Measurements from ENCODE around the gene RINT1.

Gene RINT1

DNA sequence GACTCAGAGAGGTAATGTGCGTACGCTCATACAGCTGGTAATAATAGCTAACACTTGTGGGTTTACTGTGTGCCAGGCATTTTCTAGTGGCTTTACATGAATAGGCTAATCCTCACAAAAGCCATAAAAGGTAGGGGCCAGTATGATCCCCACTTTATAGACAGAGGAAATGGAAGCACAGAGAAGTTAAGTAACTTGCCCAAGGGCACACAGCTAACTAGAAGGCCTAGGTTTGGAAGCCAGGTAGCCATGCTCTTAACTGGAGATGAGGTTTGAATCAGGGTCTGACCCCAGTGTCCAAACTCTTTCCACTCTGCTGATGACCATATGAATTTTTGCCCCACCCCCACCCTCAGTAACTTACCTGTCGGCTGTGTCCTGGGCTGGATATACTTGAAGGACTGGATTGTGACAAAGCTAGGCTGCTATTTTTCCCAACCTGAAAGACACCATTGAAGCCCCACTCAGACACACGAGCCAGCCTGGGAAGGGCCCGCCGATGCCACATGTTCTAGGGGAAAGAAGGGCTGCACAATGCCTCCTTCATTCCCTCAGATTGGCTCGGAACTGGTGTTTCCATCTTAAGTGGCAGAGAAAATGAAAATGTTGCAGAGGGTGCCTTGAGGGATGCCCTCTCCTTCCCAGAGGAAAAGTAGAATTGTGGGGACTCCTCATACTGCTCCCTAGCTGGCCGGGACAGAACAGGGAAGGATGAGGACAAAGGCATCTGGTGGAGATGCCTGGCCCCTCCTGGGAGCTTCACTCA is 78.3 kb downstream of the RINT1 start:
- Histone ChIP-seq H3K27me3 (ENCODE audit: insufficient read depth, poor library complexity, severe bottlenecking) (no peaks in the 10 kb centered on the region), H3K27ac (replicated peaks) (no peak overlapping the region), H3K4me3 (replicated peaks; ENCODE audit: insufficient read depth, low read length) (no peak overlapping the region)
- no peak for DNase-seq (ENCODE audit: low read depth in 1 of 2, low spot score in 1 of 2)
- TF ChIP-seq GABPA (IDR thresholded peaks at IDR 0.05; ENCODE audit: low read depth) (no peak), POLR2AphosphoS5 (IDR thresholded peaks at IDR 0.05; ENCODE audit: low read depth) (no peak), SPI1 (IDR thresholded peaks at IDR 0.05; ENCODE audit: borderline replicate concordance, low read depth) (no peak)
- TF ChIP-seq, protein P1, sequence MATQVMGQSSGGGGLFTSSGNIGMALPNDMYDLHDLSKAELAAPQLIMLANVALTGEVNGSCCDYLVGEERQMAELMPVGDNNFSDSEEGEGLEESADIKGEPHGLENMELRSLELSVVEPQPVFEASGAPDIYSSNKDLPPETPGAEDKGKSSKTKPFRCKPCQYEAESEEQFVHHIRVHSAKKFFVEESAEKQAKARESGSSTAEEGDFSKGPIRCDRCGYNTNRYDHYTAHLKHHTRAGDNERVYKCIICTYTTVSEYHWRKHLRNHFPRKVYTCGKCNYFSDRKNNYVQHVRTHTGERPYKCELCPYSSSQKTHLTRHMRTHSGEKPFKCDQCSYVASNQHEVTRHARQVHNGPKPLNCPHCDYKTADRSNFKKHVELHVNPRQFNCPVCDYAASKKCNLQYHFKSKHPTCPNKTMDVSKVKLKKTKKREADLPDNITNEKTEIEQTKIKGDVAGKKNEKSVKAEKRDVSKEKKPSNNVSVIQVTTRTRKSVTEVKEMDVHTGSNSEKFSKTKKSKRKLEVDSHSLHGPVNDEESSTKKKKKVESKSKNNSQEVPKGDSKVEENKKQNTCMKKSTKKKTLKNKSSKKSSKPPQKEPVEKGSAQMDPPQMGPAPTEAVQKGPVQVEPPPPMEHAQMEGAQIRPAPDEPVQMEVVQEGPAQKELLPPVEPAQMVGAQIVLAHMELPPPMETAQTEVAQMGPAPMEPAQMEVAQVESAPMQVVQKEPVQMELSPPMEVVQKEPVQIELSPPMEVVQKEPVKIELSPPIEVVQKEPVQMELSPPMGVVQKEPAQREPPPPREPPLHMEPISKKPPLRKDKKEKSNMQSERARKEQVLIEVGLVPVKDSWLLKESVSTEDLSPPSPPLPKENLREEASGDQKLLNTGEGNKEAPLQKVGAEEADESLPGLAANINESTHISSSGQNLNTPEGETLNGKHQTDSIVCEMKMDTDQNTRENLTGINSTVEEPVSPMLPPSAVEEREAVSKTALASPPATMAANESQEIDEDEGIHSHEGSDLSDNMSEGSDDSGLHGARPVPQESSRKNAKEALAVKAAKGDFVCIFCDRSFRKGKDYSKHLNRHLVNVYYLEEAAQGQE (IDR thresholded peaks at IDR 0.05; ENCODE audit: insufficient replicate concordance, low read depth) = no peak
- TF ChIP-seq, protein P2, sequence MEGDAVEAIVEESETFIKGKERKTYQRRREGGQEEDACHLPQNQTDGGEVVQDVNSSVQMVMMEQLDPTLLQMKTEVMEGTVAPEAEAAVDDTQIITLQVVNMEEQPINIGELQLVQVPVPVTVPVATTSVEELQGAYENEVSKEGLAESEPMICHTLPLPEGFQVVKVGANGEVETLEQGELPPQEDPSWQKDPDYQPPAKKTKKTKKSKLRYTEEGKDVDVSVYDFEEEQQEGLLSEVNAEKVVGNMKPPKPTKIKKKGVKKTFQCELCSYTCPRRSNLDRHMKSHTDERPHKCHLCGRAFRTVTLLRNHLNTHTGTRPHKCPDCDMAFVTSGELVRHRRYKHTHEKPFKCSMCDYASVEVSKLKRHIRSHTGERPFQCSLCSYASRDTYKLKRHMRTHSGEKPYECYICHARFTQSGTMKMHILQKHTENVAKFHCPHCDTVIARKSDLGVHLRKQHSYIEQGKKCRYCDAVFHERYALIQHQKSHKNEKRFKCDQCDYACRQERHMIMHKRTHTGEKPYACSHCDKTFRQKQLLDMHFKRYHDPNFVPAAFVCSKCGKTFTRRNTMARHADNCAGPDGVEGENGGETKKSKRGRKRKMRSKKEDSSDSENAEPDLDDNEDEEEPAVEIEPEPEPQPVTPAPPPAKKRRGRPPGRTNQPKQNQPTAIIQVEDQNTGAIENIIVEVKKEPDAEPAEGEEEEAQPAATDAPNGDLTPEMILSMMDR (IDR thresholded peaks at IDR 0.05; ENCODE audit: insufficient read depth, low read length) = no peak

DNA sequence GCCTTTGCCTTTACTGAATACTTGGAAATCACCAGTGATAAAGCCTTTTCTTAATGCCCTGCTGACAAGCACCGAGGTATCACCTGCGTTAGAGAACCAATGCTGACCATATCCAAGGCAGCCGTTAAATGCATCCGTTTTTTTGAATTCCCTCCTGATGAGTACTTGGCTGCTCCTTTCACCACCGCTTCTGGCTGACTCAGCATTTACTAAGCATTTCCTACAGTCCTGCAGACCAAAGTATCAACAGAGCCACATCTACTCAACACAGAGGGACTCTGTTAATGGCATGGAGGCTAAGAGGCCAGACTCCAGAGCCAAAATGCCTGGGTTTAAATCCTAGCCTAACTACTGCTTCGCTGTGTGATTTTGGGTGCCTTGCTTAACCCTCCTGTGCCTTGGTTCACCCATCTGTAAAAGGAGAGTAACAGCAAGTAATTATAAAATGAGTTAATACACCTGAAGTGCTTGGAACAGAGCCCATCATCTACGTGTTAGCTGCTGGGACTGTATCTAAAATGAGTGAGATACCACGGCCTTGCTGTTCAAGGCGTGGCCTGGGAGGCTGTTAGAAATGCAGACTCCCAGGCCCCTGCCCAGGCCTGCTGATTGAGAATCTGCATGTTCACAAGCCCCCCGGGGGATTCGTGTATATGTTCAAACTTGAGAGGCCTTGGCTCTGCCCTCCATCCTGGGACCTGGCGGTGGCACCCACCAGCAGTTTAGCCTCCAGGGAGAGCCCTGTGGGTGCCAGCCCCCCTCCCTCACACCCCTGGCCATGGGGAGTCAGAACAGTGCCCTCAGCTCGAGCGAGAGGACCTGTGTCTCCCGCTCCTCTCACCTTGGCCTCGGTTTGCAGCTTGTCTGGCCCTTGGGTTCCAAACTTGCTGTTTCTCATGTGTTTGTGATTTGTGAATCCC is 80.1 kb downstream of the RINT1 start:
- Histone ChIP-seq H3K27me3 (ENCODE audit: insufficient read depth, poor library complexity, severe bottlenecking) (no peaks in the 10 kb centered on the region), H3K27ac (replicated peaks) (no peak overlapping the region), H3K4me3 (replicated peaks; ENCODE audit: insufficient read depth, low read length) (no peak overlapping the region)
- DNase-seq (ENCODE audit: low read depth in 1 of 2, low spot score in 1 of 2) = no peak
- TF ChIP-seq, protein P2 (IDR thresholded peaks at IDR 0.05; ENCODE audit: insufficient read depth, low read length) = no peak
- TF ChIP-seq POLR2AphosphoS5 (IDR thresholded peaks at IDR 0.05; ENCODE audit: low read depth) (no peak), SPI1 (IDR thresholded peaks at IDR 0.05; ENCODE audit: borderline replicate concordance, low read depth) (no peak), GABPA (IDR thresholded peaks at IDR 0.05; ENCODE audit: low read depth) (no peak)
- TF ChIP-seq, protein P1 (IDR thresholded peaks at IDR 0.05; ENCODE audit: insufficient replicate concordance, low read depth) = no peak

DNA sequence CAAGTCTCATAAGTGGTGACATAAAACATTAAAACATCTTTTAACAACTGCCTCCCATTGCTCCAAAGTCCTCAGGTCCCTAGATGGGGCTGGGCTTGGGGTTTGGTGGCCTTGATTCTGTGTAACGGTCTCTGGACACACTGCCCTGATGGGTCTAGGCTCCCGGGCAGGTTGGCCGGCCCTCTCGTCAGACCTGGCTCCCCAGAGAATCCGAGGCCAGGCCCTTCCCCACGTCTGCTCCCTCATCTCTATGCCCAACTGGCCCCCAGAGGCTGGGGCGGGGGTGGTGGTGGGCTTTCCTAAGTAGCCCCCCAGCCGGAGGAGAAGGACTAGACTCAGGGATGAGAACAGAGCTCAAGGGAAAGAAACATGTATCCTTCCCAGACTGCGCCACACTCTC is 80.8 kb downstream of the RINT1 start:
- H3K27me3 ChIP-seq (ENCODE audit: insufficient read depth, poor library complexity, severe bottlenecking) = no peaks in the 10 kb centered on the region
- DNase-seq (ENCODE audit: low read depth in 1 of 2, low spot score in 1 of 2) = no peak
- H3K4me3 ChIP-seq (replicated peaks; ENCODE audit: insufficient read depth, low read length) = no peak overlapping the region
- TF ChIP-seq, protein P2 (IDR thresholded peaks at IDR 0.05; ENCODE audit: insufficient read depth, low read length) = no peak
- TF ChIP-seq GABPA (IDR thresholded peaks at IDR 0.05; ENCODE audit: low read depth) (no peak), POLR2AphosphoS5 (IDR thresholded peaks at IDR 0.05; ENCODE audit: low read depth) (no peak)
- TF ChIP-seq, protein P1 (IDR thresholded peaks at IDR 0.05; ENCODE audit: insufficient replicate concordance, low read depth) = no peak
- no peak overlapping the region for H3K27ac ChIP-seq (replicated peaks)

Measured in HL-60 (cell line).